NCI-H1436 treated with DMSO at 0.1 percent for 48 hours (cell line): Measurements from ENCODE around the gene GPR158.

ENCODE experiments used
- DNase-seq: peaks from one replicate; lab custom pipeline; 2025; lab: John Stamatoyannopoulos, UW

The GPR158 gene

DNA sequence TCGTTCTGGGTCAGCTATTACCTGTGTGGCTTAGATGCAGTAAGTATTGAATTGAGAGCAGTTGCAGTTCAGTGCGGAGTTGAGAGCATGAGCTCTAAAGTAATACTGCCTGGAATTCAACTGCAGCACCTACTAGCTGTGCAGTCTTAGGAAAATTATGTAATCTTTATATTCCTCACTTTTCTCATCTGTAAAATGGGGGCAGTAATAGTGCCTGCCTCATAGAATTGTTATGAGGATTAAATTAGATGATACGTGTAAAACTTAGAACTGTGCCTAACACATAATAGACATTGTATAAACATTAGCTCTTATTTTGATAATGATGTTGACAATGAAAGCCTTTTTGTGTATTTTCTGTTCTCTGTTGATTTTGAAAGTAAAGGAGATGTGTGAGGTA is 330.0 kb downstream of the GPR158 start:
- DNase-seq, result no peak

DNA sequence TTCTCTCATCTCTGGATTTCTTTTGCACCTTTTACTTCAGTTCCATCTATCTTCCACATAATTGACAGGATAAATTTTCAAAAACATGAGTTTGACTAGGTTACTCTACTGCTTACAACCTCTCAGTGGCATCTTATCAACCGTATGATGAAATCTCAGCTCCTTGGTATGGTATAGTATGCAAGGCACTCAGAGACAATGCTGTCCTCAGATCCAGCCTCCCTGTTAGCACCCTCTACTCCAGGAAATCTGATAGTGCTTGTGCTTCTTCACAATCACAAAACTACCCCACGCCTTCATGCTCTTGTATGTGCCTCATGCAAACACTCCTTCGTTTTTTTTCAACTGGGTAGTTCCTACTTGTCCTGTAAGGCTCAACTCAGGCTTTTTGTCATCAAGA is 330.7 kb downstream of the GPR158 start:
- DNase-seq, result no peak

DNA sequence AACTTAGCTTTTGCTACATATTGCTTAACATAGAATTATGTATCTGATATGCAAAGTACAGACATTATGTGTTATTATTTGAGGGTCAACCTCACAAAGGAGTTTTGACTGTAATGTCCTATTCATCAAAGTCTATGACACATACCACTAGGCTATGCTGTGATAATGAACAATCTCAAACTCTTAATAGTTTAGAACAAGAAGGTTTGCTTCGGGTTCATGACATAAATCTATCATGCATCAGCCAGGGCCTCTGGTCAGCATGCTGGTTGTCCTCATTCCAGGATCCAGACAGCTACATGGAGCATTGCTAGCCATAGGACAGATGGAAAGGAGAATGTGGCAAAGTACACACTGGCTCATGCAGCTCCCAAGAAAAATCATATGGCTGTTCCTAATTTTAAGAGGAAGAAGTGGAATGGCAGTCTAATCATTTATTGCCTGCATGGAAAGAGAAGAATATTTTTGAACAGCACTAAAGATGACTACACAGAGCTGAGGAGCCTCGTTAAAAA is 332.1 kb downstream of the GPR158 start:
- DNase-seq, result no peak

DNA sequence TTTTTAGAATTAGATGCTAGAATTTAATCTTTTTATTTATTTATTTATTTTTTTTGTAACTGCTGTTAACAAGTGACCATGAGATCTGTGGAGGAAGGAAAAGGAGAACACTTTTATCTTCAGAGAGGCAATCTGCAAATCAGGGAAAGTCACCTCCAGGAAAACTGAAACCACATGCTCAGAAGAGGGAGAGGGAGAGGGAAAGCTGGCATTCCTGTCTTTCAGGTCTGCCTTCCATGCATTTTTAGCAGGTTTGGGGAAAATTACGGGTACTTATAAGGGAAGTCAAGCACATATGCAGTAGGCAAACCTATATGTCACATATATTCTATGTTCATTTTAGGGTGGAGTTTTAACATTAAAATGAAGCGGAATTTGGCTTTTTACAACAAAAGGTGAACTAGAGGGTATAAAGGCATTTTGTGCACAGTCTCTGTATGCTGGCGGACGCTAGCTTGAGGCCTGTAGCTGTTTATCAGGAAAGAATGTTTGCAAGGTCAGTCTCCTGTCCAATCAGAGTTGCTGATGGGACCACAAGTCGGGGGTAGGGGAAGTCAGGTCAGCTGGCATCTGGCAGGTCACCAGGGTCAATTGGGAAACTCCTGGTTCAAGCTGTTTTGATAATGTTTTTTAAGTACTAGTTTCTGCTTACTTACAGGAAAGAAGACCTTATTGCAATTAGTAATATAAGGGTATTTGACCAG is 333.5 kb downstream of the GPR158 start:
- DNase-seq, result no peak

DNA sequence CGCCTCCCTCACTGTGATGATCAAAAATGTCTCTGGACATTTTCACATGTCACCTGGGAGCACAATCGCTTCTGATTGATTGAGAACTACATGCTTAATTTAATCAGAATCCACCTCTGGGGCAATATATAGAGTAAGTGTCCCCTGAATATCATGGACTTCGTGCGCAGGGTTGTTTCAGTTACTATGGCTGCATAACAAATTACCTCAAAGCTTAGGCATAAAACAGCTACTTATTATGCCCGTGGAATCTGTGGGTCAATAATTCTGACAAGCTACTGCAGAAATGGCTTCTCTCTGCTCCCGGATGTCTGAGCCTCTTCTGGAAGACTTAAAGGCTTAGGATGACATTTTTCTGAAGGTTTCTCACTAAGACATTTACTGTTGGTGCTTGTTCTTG is 334.4 kb downstream of the GPR158 start:
- no peak for DNase-seq

DNA sequence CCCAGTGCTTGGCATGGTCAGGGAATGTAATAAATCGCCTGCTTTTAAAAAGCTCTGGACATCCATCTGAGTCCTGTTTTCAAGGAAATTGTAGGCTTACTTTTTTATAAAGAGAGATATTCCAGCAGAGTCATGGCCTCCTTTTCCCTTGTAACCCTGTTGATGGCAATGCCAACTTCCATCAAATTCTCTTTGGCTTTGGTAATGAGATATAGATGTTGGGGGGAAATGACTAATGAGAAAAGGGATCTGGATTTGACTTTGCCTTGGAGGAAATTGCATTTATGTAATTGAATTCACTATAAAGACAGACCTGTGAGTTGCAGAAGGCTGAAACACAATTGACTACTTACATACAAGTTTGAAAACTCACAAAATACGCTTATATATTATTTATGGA is 347.5 kb downstream of the GPR158 start:
- no peak for DNase-seq

DNA sequence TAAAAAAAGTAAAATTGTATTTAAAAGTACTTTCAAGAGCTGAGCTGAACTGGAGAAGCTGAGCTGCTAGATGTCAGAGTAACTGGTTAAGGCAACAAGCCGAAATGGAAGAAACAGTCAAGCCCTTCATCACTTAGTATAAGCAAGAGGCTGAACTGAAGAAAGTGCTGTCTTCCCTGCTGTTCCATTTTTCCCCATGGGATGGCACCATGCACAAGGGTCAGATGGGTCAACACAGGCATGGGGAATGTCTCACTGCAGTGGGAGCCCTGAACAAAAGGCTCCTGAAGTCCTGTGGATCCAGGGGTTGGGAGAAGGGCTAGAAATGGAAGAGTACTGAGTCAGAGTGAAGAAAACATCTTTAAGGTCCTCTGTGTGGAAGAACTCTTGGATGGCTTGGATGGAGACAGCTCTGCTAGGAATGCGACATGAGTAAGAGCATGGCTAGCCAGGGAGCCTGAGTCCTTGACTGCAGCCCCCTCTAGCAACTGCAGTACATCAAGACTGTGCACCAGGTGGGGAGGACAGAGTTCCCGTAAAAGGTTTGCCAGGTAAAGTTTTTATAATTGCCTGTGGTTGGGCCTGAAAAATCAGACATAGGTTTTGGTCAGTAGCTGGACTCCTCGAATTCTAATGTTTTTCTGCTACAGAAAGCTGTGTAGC is 348.3 kb downstream of the GPR158 start:
- no peak for DNase-seq

DNA sequence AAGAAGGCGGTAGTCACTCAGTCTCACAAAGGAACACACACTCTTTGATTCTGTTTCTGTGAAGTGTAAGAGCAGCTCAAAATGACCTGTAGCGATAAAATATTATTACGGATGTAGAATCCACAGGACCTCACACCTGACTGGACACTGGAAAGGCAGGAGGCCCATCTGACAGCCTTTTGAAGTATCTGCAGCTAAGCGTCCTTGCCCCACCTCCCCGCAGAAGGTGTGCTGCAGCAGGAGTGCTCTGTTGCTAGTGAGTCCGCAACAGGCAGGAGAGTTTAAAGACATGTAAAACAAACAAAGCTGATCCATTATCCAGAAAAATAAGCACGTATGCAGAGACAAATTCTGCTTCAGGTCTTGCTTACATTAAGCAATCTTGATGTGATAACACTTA is 355.5 kb downstream of the GPR158 start:
- no peak for DNase-seq

DNA sequence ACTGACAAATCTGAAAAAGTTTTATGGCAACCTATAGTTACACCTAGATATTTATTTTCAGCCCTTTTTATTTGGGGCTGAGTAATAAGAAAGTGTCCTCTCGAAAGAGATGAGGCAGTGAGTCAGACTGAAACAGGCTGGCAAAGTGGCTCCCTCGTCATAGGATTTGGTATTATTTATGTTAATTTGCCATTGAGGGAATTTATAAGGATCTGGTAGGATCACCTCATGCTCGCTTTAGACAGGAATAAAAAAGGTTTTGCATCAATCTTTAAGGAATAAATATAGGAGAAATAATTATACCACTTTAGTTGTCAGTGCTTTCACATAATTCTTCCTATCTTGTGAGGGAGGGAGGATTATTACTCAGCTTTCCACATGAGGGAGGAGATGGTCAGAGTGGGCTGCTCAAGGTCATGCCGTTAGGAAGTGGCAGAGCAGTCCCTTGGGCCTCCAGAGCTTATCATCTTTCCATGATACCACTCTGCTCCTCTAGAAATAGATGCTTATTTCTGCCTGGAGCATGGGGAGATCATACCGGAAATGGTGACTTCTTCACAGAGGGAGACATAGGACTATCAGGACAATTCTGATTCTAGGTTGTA is 356.8 kb downstream of the GPR158 start:
- DNase-seq, result no peak

DNA sequence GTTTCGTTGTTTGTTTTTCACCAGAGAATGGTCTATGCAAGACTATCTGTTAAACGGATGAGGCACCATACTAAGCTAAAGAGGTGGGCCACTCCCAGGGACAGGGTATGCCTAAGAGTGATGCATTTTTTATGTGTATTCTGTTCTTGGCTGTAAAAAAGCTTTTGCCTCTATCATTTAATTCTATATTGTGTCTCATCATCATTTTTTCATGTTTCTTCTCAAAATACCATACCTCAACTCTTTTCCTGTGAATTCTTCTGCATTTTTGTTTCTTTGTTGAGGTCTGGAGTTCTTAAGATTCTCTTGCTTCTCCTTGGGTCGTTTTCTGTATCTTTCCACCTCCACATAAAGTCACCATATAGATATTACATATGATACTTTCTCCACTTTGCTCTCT is 357.4 kb downstream of the GPR158 start:
- no peak for DNase-seq

DNA sequence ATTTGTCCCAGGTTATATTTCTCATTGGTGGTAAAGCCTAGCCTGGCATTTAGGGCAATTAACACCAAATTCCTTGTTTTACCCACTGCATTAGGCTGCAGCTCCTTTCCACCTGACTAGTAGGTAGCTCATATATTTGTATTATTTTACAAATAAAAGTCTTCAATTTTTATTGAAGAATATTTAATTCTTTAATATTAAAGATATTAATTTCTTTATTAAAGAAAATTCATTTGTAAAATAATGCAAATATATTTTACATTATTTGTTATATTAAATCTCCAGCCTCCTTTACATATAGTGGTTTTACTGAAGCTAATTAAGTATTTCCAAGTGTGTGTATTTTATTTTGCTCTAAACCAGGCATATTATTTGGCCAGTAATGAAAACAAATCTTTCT is 361.2 kb downstream of the GPR158 start:
- DNase-seq, result no peak

DNA sequence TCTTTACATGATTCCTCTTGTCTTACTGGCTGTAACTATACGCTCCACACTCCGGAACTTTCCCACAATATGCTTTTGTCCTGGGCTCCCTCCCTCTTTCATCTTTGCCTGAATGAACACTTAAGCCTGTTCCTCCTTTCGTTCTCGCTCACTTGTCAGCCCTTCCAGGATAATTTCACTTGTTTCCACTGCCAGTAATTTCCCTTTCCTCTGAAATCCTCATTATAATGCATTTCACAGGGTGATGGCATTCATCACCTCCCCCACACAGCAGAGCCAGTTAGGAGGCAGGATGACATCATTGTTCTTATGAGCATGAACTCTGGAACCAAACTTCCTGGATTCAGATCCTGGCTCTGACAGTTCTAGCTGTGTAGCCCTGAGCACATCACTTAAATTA is 372.6 kb downstream of the GPR158 start:
- no peak for DNase-seq

DNA sequence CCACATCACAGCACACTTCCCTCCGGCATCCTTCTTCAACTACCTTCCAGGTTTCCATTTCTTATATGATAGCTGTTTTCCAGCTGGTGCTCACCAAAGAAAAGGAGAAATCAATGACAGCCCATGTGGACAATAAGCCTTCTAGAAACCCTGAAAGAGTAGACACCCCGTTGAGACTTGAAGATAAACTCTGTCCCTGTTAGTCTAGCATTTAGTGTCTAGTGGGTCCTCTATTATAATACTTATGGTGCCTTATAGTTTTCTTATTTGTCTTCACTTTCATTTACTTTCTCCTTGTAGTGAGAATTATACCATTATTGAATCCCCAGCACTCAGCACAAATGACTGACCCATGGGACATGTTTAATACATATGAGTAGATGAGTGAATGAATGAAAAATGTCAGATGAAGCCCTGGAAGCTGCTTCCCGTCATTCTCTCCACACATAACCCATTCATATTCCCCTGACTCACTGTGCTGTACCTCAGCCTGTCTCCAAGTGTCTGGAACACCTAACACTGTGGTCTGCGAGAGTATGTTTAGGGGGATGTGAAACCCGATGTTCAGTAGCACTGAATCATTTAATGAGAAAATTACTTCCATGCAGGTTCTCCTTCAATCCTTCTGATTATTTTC is 377.6 kb downstream of the GPR158 start:
- no peak for DNase-seq

DNA sequence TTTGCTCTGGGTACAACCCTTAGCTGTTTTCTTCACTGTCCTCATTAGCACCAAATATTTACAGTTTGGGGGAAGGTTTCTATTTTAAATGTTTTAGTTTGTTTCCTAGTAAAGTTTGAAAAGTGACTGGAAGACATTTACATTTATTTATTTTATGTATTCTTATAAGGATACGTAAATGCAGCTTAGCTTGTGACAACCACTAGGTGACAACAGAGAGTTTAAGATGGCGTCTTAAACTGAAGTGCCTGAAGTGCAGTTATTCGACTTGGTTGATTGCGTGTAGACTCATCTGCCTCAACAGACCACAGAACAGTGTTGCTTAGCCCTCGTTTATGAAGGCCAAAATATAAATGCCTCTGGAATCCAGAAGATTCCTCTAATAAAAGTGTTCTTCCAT is 381.1 kb downstream of the GPR158 start:
- no peak for DNase-seq

DNA sequence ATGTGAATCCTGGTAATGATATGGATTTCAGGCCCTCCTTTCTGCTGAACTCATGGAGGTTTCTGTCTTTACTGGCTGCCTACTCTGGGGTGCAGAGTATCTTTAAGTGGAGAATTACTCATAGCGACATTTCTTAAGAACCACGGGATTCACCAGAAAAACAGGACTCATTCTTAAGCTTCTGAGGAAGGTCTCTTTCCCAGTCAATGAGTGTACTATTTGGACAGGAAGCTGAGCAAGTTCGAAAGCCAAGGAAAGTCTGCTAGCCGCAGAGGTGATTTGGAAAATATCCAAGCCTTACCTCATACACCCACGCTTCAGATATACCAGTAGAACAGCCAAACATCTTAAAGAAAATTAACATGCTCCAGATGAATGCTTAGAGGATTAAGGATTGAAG is 381.7 kb downstream of the GPR158 start:
- no peak for DNase-seq

DNA sequence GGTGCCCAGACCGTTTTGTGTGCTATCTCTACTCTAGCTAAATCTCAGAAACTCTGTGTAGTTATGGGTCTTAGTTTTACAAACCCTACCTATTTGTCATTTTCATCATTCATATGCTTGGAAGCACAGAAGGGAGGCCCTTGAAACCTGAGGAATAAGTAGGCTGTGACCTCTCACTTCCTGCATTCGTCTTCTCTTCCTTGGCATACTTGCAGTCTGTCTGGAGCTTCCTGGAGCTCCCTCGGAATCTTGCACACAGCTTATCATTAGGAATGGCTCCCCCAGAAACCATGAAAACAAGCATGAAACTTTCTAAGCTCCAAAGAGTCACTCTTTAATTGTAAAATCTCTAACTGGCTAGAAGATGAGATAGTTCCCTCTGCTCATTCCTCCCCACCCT is 382.3 kb downstream of the GPR158 start:
- no peak for DNase-seq

DNA sequence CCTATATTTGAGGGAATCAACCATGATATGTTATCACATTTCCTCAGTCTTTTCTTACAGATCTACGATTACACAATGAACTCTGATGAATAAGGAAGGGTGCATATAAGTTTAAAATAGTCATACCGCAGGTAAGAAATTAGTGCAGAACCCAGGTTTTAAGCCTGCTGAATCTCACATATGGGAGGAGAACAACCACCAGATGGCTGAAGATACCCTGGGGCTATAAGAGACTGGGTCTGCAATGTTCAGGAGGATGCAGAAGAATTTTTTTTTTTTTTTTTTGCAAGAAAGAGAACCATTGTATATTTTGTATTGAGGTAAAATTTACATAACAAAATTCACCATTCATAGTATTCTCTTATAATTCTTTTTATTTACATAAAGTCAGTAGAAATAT is 387.0 kb downstream of the GPR158 start:
- no peak for DNase-seq

DNA sequence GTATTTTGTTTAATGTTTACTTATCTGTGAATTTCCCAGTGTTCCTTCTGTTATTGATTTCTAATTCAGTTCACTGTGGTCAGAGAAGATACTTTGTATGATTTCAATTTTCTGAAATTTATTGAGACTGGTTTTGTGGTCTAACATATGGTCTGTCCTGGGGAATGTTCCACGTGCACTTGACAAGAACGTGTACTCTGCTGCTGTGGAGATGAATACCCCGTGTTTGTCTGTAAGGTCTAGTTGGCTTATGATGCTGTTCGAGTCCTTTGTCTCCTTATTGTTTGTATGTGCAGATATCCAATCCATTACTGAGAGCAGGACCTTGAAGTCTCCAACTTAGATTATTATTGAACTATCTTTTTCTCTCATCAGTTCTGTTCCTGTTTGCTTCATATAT is 387.7 kb downstream of the GPR158 start:
- no peak for DNase-seq

DNA sequence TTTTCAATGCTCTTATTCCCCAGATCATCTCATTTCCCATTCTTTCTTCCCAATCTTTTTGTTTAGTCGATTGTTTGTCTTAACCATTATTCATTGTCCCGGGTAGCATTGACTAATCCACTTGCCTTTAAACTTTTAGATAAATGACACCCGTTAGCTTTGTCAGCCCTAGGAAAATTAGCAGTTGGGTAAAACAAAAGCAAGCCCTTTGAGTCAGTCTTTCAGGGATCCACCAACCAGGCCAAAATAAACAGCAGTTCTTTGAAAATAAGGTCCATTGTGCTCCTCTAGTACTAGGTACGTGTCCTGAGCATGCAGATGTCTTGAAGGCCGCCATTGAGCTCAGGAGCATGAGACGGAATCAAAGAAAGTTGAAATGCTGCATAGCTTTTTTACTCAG is 389.6 kb downstream of the GPR158 start:
- DNase-seq, result no peak

DNA sequence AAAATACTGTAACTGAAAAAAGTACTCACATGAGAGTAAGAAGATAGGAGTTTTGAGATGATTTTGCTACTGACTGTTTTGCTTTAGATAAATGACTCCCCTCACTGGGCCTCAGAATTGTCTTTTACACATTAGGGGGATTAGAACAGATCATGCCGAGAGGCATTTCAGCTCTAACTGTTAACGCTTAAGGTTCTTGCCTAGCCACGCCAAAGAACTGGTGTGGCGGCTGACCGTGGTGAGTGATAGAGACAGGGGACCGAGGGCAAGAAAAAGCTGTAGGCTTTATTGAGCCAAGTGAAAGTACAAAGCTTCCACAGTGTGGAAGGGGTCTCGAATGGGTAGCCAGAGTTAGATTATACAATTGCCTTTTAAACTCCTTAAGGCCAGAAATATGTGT is 390.8 kb downstream of the GPR158 start:
- DNase-seq, result no peak

DNA sequence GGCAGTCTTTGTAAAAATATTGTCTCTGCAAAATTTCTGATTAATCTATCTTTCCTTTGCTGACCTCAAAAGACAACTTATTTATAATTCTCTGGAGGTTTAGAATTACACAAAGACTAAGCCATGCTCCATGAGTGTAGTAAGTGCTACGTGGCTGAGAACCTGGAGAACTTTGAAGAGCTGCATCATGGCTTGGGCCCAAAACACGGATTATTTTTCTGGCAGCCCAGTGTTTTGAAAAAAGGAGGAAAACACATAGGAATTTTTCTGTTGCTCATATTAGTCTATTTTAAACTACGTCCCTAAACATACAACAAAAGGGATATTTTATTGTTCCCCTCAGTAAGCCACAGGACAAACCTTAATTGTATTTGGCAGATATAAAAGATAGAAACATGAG is 398.5 kb downstream of the GPR158 start:
- DNase-seq, result no peak

DNA sequence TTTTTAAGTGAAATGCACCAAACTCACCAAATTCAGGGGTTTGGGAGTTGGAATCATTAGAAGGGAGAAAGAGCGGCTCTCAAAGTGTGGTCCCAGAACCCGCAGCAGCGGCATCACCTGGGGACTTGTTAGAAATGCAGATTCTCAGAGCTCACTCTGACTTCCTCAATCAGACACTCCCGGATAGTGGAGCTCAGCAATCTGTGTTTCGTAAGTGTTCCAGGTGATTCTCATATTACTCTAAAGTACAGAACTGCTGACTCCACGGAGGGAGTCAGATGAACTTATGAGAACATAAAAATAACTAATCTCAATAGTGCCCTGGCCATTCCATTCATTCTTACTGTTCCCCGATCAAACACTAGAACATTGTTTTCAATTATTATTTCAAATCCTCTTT is 400.5 kb downstream of the GPR158 start:
- no peak for DNase-seq

DNA sequence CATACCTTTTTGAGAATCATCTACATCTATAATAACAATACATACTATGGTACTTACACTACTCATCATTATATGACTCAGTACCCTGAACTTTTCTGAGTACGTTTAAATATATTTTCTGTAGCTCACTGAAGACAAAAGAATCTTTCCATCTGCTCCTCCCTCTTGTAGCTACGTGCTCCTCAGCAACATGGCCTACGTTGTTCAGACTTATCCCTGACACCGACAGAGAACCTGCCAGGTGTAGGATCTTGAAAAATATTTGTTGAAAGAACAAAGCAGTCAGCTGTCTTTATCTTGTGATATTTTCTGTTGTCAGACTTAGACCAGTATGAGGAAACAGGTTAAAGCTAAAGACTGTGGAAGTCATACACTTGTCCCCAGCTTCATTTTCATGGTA is 403.3 kb downstream of the GPR158 start:
- no peak for DNase-seq
